Measurements from ENCODE around the gene BANP. TPM values are rescaled to one million over a fixed set of nuclear protein-coding genes. Genes with fewer than 3 reads are reported as not detected.
A peak's percentile ranks its signal among the peaks of the same experiment; 100 is the strongest.

The BANP gene
- total RNA-seq, 1 experiment from 2014 or later, result 34.5 TPM

DNA sequence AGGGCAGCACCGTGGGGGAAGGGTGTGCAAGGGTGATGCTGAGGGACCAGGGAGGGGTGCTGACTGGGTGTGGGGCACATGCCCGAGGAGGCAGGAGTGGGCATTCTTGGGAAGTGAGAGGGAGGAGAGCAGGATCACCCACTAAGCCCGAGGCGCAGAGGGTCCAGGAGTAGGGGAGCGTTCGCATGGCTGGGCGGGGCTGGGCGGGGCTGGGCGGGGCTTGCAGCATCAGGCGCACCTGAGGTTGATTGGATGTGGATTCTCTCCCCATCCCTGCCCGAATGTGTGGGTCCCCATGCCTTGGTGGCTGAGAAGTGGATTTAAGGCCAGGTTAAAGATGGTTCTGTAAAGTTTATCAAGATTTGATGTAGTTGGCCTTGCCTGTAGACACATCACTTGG, 14.2 kb downstream of the BANP start:
- Mint-ChIP-seq H3K36me3 (peaks cover 7% of the 10 kb centered on the region), H3K4me1 (peaks cover 31% of the 10 kb centered on the region), H3K4me3 (no peak overlapping the region), H3K27ac (no peak overlapping the region; the same call in 1 of the 2 replicates), H3K27me3 (ENCODE audit: low read depth) (no peaks in the 10 kb centered on the region), H3K9me3 (peaks cover 3% of the 10 kb centered on the region; the same call in 1 of the 2 replicates)
- POLR2A ChIA-PET, result no interaction called here
- CTCF ChIA-PET, result no interaction called here
- no peak for DNase-seq (ENCODE audit: low spot score)
- ATAC-seq, result peak; percentile 77
- TF ChIP-seq, protein P1, sequence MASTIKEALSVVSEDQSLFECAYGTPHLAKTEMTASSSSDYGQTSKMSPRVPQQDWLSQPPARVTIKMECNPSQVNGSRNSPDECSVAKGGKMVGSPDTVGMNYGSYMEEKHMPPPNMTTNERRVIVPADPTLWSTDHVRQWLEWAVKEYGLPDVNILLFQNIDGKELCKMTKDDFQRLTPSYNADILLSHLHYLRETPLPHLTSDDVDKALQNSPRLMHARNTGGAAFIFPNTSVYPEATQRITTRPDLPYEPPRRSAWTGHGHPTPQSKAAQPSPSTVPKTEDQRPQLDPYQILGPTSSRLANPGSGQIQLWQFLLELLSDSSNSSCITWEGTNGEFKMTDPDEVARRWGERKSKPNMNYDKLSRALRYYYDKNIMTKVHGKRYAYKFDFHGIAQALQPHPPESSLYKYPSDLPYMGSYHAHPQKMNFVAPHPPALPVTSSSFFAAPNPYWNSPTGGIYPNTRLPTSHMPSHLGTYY (CRISPR knock-in tag; IDR thresholded peaks at IDR 0.05), result no peak
- TF ChIP-seq, protein P2, sequence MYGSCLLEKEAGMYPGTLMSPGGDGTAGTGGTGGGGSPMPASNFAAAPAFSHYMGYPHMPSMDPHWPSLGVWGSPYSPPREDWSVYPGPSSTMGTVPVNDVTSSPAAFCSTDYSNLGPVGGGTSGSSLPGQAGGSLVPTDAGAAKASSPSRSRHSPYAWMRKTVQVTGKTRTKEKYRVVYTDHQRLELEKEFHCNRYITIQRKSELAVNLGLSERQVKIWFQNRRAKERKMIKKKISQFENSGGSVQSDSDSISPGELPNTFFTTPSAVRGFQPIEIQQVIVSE (CRISPR knock-in tag; IDR thresholded peaks at IDR 0.05; ENCODE audit: borderline replicate concordance), result no peak

DNA sequence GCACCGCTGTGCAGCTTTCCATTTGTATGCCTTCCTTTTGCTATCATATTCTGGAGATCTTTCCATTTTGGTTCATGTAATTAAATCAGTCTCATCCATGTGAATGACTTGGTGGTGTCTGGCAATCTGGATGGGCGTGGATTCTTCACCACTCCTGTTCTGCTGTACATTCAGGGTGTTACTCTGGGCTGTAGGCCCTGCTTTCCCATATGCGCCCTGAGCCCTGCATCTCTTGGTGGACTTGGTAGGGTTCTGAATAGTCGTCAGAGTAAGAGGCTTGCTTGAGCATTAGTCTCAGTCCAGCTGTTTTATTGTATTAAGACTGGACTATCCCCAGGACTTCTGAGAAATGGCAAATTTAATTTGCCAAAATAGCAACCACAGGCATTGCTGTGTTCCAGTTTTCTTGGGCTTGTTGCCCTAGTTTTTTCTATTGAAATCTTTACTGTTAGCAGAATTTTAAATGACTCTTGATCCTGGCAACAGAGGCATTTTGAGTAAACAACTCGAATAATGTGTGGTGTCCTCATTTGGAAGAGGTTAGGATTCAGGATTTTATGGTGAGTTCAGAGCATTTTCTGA, 14.9 kb downstream of the BANP start:
- ATAC-seq (no peak), DNase-seq (ENCODE audit: low spot score) (no peak)
- Mint-ChIP-seq H3K27me3 (ENCODE audit: low read depth) (no peaks in the 10 kb centered on the region), H3K4me3 (no peak overlapping the region), H3K36me3 (peaks cover 14% of the 10 kb centered on the region), H3K9me3 (peaks cover 8% of the 10 kb centered on the region), H3K27ac (peak overlapping the region; percentile 77), H3K4me1 (peaks cover 31% of the 10 kb centered on the region)
- ChIA-PET CTCF (interaction anchor here (1.2 to 1.5 kb wide), 2 partner anchors 187 to 372 kb away, joined by 3 read pairs; no protein-coding TSS in a partner anchor), POLR2A (no interaction called here)
- no peak for TF ChIP-seq ATF1 (CRISPR knock-in tag; IDR thresholded peaks at IDR 0.05)
- no peak for TF ChIP-seq TCF7 (CRISPR knock-in tag; IDR thresholded peaks at IDR 0.05; ENCODE audit: low read depth)
- TF ChIP-seq, protein P3, sequence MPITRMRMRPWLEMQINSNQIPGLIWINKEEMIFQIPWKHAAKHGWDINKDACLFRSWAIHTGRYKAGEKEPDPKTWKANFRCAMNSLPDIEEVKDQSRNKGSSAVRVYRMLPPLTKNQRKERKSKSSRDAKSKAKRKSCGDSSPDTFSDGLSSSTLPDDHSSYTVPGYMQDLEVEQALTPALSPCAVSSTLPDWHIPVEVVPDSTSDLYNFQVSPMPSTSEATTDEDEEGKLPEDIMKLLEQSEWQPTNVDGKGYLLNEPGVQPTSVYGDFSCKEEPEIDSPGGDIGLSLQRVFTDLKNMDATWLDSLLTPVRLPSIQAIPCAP (CRISPR knock-in tag; IDR thresholded peaks at IDR 0.05), result no peak
- TF ChIP-seq CREM (CRISPR knock-in tag; IDR thresholded peaks at IDR 0.05), result no peak
- TF ChIP-seq, protein P4, sequence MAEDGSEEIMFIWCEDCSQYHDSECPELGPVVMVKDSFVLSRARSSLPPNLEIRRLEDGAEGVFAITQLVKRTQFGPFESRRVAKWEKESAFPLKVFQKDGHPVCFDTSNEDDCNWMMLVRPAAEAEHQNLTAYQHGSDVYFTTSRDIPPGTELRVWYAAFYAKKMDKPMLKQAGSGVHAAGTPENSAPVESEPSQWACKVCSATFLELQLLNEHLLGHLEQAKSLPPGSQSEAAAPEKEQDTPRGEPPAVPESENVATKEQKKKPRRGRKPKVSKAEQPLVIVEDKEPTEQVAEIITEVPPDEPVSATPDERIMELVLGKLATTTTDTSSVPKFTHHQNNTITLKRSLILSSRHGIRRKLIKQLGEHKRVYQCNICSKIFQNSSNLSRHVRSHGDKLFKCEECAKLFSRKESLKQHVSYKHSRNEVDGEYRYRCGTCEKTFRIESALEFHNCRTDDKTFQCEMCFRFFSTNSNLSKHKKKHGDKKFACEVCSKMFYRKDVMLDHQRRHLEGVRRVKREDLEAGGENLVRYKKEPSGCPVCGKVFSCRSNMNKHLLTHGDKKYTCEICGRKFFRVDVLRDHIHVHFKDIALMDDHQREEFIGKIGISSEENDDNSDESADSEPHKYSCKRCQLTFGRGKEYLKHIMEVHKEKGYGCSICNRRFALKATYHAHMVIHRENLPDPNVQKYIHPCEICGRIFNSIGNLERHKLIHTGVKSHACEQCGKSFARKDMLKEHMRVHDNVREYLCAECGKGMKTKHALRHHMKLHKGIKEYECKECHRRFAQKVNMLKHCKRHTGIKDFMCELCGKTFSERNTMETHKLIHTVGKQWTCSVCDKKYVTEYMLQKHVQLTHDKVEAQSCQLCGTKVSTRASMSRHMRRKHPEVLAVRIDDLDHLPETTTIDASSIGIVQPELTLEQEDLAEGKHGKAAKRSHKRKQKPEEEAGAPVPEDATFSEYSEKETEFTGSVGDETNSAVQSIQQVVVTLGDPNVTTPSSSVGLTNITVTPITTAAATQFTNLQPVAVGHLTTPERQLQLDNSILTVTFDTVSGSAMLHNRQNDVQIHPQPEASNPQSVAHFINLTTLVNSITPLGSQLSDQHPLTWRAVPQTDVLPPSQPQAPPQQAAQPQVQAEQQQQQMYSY (CRISPR knock-in tag; IDR thresholded peaks at IDR 0.05), result no peak
- TF ChIP-seq, protein P5, sequence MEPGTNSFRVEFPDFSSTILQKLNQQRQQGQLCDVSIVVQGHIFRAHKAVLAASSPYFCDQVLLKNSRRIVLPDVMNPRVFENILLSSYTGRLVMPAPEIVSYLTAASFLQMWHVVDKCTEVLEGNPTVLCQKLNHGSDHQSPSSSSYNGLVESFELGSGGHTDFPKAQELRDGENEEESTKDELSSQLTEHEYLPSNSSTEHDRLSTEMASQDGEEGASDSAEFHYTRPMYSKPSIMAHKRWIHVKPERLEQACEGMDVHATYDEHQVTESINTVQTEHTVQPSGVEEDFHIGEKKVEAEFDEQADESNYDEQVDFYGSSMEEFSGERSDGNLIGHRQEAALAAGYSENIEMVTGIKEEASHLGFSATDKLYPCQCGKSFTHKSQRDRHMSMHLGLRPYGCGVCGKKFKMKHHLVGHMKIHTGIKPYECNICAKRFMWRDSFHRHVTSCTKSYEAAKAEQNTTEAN (CRISPR knock-in tag; IDR thresholded peaks at IDR 0.05), result no peak
- TF ChIP-seq ZNF317 (CRISPR knock-in tag; IDR thresholded peaks at IDR 0.05; ENCODE audit: borderline replicate concordance, low read depth), result no peak
- no peak for TF ChIP-seq ESRRA (CRISPR knock-in tag; IDR thresholded peaks at IDR 0.05; ENCODE audit: borderline replicate concordance)
- TF ChIP-seq, protein P6, sequence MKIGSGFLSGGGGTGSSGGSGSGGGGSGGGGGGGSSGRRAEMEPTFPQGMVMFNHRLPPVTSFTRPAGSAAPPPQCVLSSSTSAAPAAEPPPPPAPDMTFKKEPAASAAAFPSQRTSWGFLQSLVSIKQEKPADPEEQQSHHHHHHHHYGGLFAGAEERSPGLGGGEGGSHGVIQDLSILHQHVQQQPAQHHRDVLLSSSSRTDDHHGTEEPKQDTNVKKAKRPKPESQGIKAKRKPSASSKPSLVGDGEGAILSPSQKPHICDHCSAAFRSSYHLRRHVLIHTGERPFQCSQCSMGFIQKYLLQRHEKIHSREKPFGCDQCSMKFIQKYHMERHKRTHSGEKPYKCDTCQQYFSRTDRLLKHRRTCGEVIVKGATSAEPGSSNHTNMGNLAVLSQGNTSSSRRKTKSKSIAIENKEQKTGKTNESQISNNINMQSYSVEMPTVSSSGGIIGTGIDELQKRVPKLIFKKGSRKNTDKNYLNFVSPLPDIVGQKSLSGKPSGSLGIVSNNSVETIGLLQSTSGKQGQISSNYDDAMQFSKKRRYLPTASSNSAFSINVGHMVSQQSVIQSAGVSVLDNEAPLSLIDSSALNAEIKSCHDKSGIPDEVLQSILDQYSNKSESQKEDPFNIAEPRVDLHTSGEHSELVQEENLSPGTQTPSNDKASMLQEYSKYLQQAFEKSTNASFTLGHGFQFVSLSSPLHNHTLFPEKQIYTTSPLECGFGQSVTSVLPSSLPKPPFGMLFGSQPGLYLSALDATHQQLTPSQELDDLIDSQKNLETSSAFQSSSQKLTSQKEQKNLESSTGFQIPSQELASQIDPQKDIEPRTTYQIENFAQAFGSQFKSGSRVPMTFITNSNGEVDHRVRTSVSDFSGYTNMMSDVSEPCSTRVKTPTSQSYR (CRISPR knock-in tag; IDR thresholded peaks at IDR 0.05), result no peak
- no peak for TF ChIP-seq ZNF219 (CRISPR knock-in tag; IDR thresholded peaks at IDR 0.05; ENCODE audit: borderline replicate concordance)
- TF ChIP-seq, protein P7, sequence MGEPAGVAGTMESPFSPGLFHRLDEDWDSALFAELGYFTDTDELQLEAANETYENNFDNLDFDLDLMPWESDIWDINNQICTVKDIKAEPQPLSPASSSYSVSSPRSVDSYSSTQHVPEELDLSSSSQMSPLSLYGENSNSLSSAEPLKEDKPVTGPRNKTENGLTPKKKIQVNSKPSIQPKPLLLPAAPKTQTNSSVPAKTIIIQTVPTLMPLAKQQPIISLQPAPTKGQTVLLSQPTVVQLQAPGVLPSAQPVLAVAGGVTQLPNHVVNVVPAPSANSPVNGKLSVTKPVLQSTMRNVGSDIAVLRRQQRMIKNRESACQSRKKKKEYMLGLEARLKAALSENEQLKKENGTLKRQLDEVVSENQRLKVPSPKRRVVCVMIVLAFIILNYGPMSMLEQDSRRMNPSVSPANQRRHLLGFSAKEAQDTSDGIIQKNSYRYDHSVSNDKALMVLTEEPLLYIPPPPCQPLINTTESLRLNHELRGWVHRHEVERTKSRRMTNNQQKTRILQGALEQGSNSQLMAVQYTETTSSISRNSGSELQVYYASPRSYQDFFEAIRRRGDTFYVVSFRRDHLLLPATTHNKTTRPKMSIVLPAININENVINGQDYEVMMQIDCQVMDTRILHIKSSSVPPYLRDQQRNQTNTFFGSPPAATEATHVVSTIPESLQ (CRISPR knock-in tag; IDR thresholded peaks at IDR 0.05), result no peak
- TF ChIP-seq ETV6 (CRISPR knock-in tag; IDR thresholded peaks at IDR 0.05), result no peak
- TF ChIP-seq NR2C2 (CRISPR knock-in tag; IDR thresholded peaks at IDR 0.05), result no peak
- no peak for TF ChIP-seq GTF2I (CRISPR knock-in tag; conservative IDR thresholded peaks at IDR 0.05)
- TF ChIP-seq, protein P8, sequence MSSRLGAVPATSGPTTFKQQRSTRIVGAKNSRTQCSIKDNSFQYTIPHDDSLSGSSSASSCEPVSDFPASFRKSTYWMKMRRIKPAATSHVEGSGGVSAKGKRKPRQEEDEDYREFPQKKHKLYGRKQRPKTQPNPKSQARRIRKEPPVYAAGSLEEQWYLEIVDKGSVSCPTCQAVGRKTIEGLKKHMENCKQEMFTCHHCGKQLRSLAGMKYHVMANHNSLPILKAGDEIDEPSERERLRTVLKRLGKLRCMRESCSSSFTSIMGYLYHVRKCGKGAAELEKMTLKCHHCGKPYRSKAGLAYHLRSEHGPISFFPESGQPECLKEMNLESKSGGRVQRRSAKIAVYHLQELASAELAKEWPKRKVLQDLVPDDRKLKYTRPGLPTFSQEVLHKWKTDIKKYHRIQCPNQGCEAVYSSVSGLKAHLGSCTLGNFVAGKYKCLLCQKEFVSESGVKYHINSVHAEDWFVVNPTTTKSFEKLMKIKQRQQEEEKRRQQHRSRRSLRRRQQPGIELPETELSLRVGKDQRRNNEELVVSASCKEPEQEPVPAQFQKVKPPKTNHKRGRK (CRISPR knock-in tag; IDR thresholded peaks at IDR 0.05; ENCODE audit: borderline replicate concordance), result no peak

Measured in WTC11 (cell line).